WTC11 (cell line): ENCODE measurements around the gene FGF3. TPM values are rescaled to one million over a fixed set of nuclear protein-coding genes. Genes with fewer than 3 reads are reported as not detected.

Experiments used
- ATAC-seq: fragments of 200-7000 bp; cut with Tn5 transposase; 2 replicates; pipeline ENCODE4 v1.10.0; 2021; ENCODE audit warnings: mild to moderate bottlenecking, moderate library complexity
- CTCF ChIA-PET: fragments of 300-600 bp; sonication (Branson Sonifier 250); formaldehyde crosslinking; loops from one replicate; lab custom pipeline; 2021; ENCODE audit warnings: antibody characterized with exemption; lab: Charles Lee
- POLR2A ChIA-PET: fragments of 350-600 bp; sonication (Branson Sonifier 250); formaldehyde crosslinking; loops from one replicate; lab custom pipeline; 2021; ENCODE audit warnings: antibody characterized with exemption; lab: Charles Lee
- DNase-seq: peaks from one replicate; pipeline ENCODE4 v3.0.0; 2021; ENCODE audit warnings: low spot score
- H3K27ac Mint-ChIP-seq: 2 replicates; pipeline ENCODE4 v1.8.0; 2021; ENCODE audit warnings: mixed read lengths
- H3K27me3 Mint-ChIP-seq: 2 replicates; pipeline ENCODE4 v1.8.0; 2021; ENCODE audit warnings: low read depth, mild to moderate bottlenecking, moderate library complexity, mixed read lengths
- H3K36me3 Mint-ChIP-seq: 2 replicates; pipeline ENCODE4 v1.8.0; 2021; ENCODE audit warnings: mixed read lengths
- H3K4me1 Mint-ChIP-seq: 2 replicates; pipeline ENCODE4 v1.8.0; 2022; ENCODE audit warnings: mixed read lengths
- H3K4me3 Mint-ChIP-seq: 2 replicates; pipeline ENCODE4 v1.8.0; 2021; ENCODE audit warnings: mild to moderate bottlenecking, moderate library complexity, mixed read lengths
- H3K9me3 Mint-ChIP-seq: 2 replicates; pipeline ENCODE4 v1.8.0; 2021; ENCODE audit warnings: mixed read lengths
- ETV6 ChIP-seq: sonication (generic); formaldehyde crosslinking; IDR thresholded peaks from 2 replicates; pipeline ENCODE4 v1.8.1; 2022; ENCODE audit warnings: mild to moderate bottlenecking, missing genetic modification reagents
- MYBL2 ChIP-seq: sonication (generic); formaldehyde crosslinking; IDR thresholded peaks from 2 replicates; pipeline ENCODE4 v1.8.1; 2023; ENCODE audit warnings: mild to moderate bottlenecking, moderate library complexity, missing genetic modification reagents
- NFYB ChIP-seq: sonication (generic); formaldehyde crosslinking; conservative IDR thresholded peaks from 2 replicates; pipeline ENCODE4 v1.8.0; 2022; ENCODE audit warnings: low read depth, missing genetic modification reagents
- NR1H2 ChIP-seq: sonication (generic); formaldehyde crosslinking; IDR thresholded peaks from 2 replicates; pipeline ENCODE4 v1.9.0; 2021; ENCODE audit warnings: mild to moderate bottlenecking, moderate library complexity, missing genetic modification reagents
- NR2C2 ChIP-seq: sonication (generic); formaldehyde crosslinking; IDR thresholded peaks from 2 replicates; pipeline ENCODE4 v1.8.0; 2022; ENCODE audit warnings: mild to moderate bottlenecking, missing genetic modification reagents
- OVOL2 ChIP-seq: fragments of 250-450 bp; sonication (Bioruptor Pico); IDR thresholded peaks from 2 replicates; pipeline ENCODE4 v1.9.0; 2021; ENCODE audit warnings: mild to moderate bottlenecking, borderline replicate concordance
- TEAD4 ChIP-seq: sonication (generic); formaldehyde crosslinking; IDR thresholded peaks from 2 replicates; pipeline ENCODE4 v1.8.0; 2022; ENCODE audit warnings: mild to moderate bottlenecking, missing genetic modification reagents
- ZBTB21 ChIP-seq: sonication (generic); formaldehyde crosslinking; IDR thresholded peaks from 2 replicates; pipeline ENCODE4 v1.8.1; 2023; ENCODE audit warnings: mild to moderate bottlenecking, missing genetic modification reagents, borderline replicate concordance
- ZNF138 ChIP-seq: sonication (generic); formaldehyde crosslinking; conservative IDR thresholded peaks from 2 replicates; pipeline ENCODE4 v1.8.1; 2022; ENCODE audit warnings: mild to moderate bottlenecking, moderate library complexity, missing genetic modification reagents
- ZNF317 ChIP-seq: sonication (generic); formaldehyde crosslinking; IDR thresholded peaks from 2 replicates; pipeline ENCODE4 v1.8.1; 2023; ENCODE audit warnings: low read depth, mild to moderate bottlenecking, moderate library complexity, missing genetic modification reagents, borderline replicate concordance
- total RNA-seq: library from RNA; stranded (reverse); gene quantifications from 3 replicates; pipeline ENCODE4 v1.2.3, GENCODE V29; 2021
- TF ChIP-seq, protein P1 (sequence below): fragments of 250-450 bp; sonication (Bioruptor Pico); IDR thresholded peaks from 2 replicates; pipeline ENCODE4 v2.1.2; 2022; ENCODE audit warnings: mild to moderate bottlenecking, moderate library complexity
- TF ChIP-seq, protein P2 (sequence below): fragments of 250-450 bp; sonication (Bioruptor Pico); IDR thresholded peaks from 2 replicates; pipeline ENCODE4 v1.9.0; 2021; ENCODE audit warnings: moderate library complexity, mild to moderate bottlenecking, inconsistent platforms, borderline replicate concordance
- TF ChIP-seq, protein P3 (sequence below): fragments of 250-450 bp; sonication (Bioruptor Pico); IDR thresholded peaks from 2 replicates; pipeline ENCODE4 v1.9.0; 2021; ENCODE audit warnings: mild to moderate bottlenecking
- TF ChIP-seq, protein P4 (sequence below): sonication (generic); formaldehyde crosslinking; IDR thresholded peaks from 2 replicates; pipeline ENCODE4 v1.8.1; 2023; ENCODE audit warnings: mild to moderate bottlenecking, missing genetic modification reagents, borderline replicate concordance
- TF ChIP-seq, protein P5 (sequence below): sonication (generic); formaldehyde crosslinking; IDR thresholded peaks from 2 replicates; pipeline ENCODE4 v1.8.0; 2022; ENCODE audit warnings: mild to moderate bottlenecking, missing genetic modification reagents
- TF ChIP-seq, protein P6 (sequence below): sonication (generic); formaldehyde crosslinking; IDR thresholded peaks from 2 replicates; pipeline ENCODE4 v1.8.0; 2023; ENCODE audit warnings: mild to moderate bottlenecking, missing genetic modification reagents
- TF ChIP-seq, protein P7 (sequence below): sonication (generic); formaldehyde crosslinking; IDR thresholded peaks from 2 replicates; pipeline ENCODE4 v1.8.1; 2023; ENCODE audit warnings: mild to moderate bottlenecking, missing genetic modification reagents, moderate library complexity
- TF ChIP-seq, protein P8 (sequence below): sonication (generic); formaldehyde crosslinking; IDR thresholded peaks from 2 replicates; pipeline ENCODE4 v1.8.0; 2022; ENCODE audit warnings: mild to moderate bottlenecking, missing genetic modification reagents

FGF3 gene
- total RNA-seq, 1 experiment from 2014 or later = not detected

DNA sequence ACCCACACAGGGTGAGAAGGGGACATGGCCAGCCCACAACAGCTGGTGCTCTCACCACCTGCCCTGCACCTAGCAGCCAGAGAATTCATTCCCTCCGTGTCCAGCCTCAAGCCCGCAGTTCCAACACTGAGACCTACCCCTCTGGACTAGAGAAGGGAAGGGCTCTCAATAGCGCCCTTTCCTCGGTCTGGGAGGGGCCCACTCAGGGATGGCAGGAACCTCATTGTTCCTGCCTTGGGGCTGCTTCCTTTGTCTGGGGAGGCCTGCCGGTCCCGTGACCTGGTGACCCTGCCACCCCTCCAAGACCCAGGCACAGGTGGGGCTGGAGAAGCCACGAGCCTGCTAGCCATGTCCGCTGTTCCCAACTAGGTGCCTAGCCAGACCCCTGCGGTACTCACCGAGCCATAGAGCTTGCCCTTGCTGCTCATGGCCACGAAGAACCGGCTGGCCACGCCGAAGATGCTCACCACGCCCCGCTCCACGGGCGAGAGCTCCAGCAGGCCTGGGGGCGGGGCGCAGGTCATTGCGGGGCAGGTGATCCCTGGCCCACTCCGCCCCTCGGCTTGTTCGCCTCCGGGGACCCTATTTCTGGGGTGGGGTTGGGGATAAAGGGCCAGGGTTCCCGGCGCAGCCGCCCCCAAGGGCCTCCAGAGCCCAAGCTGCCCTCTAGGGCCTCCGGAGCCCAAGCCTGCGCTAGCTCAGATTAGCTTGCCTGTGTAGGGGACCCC lies 45.4 kb downstream of the FGF3 start (continued):
- TF ChIP-seq, protein P1, sequence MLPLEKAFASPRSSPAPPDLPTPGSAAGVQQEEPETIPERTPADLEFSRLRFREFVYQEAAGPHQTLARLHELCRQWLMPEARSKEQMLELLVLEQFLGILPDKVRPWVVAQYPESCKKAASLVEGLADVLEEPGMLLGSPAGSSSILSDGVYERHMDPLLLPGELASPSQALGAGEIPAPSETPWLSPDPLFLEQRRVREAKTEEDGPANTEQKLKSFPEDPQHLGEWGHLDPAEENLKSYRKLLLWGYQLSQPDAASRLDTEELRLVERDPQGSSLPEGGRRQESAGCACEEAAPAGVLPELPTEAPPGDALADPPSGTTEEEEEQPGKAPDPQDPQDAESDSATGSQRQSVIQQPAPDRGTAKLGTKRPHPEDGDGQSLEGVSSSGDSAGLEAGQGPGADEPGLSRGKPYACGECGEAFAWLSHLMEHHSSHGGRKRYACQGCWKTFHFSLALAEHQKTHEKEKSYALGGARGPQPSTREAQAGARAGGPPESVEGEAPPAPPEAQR (CRISPR knock-in tag) = no peak
- TF ChIP-seq, protein P2, sequence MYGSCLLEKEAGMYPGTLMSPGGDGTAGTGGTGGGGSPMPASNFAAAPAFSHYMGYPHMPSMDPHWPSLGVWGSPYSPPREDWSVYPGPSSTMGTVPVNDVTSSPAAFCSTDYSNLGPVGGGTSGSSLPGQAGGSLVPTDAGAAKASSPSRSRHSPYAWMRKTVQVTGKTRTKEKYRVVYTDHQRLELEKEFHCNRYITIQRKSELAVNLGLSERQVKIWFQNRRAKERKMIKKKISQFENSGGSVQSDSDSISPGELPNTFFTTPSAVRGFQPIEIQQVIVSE (CRISPR knock-in tag) = no peak
- TF ChIP-seq NR2C2 (CRISPR knock-in tag) = no peak

DNA sequence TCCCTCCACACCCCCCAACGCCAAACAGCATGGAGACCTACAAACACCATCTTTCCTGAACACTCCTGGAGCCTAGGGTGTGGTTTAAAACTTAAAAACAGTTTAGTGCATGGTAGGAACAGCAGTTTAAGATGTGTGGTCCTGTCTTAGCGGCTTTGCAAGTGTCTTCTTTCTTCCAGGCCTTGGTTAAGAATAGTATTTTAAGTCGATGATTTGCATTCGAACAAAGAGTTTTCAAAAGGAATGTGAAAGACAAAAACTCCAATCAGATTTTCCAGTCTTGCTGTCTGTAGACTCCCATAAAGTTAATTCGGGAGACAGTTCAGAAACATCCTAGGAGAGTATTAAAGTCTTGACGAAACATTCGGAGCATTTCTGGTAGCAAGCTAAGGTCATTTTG lies 47.8 kb downstream of the FGF3 start:
- peaks cover 5% of the 10 kb centered on the region for H3K9me3 Mint-ChIP-seq
- CTCF ChIA-PET = interaction anchor here (0.7 to 1.8 kb wide), 11 partner anchors 16 to 139 kb away, joined by 3 to 6 read pairs (median 4); no protein-coding TSS in a partner anchor
- DNase-seq = no peak
- peak overlapping the region; percentile 30 for H3K4me3 Mint-ChIP-seq
- POLR2A ChIA-PET = interaction anchor here (0.7 kb wide), 1 partner anchor 10 kb away, joined by 3 read pairs; no protein-coding TSS in a partner anchor
- peaks cover 38% of the 10 kb centered on the region for H3K4me1 Mint-ChIP-seq
- ATAC-seq = no peak
- peaks cover 4% of the 10 kb centered on the region; the same call in 1 of the 2 replicates for H3K36me3 Mint-ChIP-seq
- peak overlapping the region; percentile 64 for H3K27ac Mint-ChIP-seq
- TF ChIP-seq, protein P3, sequence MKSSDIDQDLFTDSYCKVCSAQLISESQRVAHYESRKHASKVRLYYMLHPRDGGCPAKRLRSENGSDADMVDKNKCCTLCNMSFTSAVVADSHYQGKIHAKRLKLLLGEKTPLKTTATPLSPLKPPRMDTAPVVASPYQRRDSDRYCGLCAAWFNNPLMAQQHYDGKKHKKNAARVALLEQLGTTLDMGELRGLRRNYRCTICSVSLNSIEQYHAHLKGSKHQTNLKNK (CRISPR knock-in tag) = no peak
- no peak for TF ChIP-seq ZNF138 (CRISPR knock-in tag)
- TF ChIP-seq, protein P4, sequence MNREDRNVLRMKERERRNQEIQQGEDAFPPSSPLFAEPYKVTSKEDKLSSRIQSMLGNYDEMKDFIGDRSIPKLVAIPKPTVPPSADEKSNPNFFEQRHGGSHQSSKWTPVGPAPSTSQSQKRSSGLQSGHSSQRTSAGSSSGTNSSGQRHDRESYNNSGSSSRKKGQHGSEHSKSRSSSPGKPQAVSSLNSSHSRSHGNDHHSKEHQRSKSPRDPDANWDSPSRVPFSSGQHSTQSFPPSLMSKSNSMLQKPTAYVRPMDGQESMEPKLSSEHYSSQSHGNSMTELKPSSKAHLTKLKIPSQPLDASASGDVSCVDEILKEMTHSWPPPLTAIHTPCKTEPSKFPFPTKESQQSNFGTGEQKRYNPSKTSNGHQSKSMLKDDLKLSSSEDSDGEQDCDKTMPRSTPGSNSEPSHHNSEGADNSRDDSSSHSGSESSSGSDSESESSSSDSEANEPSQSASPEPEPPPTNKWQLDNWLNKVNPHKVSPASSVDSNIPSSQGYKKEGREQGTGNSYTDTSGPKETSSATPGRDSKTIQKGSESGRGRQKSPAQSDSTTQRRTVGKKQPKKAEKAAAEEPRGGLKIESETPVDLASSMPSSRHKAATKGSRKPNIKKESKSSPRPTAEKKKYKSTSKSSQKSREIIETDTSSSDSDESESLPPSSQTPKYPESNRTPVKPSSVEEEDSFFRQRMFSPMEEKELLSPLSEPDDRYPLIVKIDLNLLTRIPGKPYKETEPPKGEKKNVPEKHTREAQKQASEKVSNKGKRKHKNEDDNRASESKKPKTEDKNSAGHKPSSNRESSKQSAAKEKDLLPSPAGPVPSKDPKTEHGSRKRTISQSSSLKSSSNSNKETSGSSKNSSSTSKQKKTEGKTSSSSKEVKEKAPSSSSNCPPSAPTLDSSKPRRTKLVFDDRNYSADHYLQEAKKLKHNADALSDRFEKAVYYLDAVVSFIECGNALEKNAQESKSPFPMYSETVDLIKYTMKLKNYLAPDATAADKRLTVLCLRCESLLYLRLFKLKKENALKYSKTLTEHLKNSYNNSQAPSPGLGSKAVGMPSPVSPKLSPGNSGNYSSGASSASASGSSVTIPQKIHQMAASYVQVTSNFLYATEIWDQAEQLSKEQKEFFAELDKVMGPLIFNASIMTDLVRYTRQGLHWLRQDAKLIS (CRISPR knock-in tag) = no peak
- TF ChIP-seq, protein P5, sequence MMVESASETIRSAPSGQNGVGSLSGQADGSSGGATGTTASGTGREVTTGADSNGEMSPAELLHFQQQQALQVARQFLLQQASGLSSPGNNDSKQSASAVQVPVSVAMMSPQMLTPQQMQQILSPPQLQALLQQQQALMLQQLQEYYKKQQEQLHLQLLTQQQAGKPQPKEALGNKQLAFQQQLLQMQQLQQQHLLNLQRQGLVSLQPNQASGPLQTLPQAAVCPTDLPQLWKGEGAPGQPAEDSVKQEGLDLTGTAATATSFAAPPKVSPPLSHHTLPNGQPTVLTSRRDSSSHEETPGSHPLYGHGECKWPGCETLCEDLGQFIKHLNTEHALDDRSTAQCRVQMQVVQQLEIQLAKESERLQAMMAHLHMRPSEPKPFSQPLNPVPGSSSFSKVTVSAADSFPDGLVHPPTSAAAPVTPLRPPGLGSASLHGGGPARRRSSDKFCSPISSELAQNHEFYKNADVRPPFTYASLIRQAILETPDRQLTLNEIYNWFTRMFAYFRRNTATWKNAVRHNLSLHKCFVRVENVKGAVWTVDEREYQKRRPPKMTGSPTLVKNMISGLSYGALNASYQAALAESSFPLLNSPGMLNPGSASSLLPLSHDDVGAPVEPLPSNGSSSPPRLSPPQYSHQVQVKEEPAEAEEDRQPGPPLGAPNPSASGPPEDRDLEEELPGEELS (CRISPR knock-in tag) = no peak
- TF ChIP-seq NR1H2 (CRISPR knock-in tag) = no peak
- TF ChIP-seq, protein P6, sequence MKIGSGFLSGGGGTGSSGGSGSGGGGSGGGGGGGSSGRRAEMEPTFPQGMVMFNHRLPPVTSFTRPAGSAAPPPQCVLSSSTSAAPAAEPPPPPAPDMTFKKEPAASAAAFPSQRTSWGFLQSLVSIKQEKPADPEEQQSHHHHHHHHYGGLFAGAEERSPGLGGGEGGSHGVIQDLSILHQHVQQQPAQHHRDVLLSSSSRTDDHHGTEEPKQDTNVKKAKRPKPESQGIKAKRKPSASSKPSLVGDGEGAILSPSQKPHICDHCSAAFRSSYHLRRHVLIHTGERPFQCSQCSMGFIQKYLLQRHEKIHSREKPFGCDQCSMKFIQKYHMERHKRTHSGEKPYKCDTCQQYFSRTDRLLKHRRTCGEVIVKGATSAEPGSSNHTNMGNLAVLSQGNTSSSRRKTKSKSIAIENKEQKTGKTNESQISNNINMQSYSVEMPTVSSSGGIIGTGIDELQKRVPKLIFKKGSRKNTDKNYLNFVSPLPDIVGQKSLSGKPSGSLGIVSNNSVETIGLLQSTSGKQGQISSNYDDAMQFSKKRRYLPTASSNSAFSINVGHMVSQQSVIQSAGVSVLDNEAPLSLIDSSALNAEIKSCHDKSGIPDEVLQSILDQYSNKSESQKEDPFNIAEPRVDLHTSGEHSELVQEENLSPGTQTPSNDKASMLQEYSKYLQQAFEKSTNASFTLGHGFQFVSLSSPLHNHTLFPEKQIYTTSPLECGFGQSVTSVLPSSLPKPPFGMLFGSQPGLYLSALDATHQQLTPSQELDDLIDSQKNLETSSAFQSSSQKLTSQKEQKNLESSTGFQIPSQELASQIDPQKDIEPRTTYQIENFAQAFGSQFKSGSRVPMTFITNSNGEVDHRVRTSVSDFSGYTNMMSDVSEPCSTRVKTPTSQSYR (CRISPR knock-in tag) = no peak
- TF ChIP-seq ZBTB21 (CRISPR knock-in tag) = no peak
- no peak for TF ChIP-seq TEAD4 (CRISPR knock-in tag)
- TF ChIP-seq, protein P7, sequence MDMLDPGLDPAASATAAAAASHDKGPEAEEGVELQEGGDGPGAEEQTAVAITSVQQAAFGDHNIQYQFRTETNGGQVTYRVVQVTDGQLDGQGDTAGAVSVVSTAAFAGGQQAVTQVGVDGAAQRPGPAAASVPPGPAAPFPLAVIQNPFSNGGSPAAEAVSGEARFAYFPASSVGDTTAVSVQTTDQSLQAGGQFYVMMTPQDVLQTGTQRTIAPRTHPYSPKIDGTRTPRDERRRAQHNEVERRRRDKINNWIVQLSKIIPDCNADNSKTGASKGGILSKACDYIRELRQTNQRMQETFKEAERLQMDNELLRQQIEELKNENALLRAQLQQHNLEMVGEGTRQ (CRISPR knock-in tag) = no peak
- TF ChIP-seq MYBL2 (CRISPR knock-in tag) = no peak
- no peak for TF ChIP-seq OVOL2 (CRISPR knock-in tag)
- no peak for TF ChIP-seq NFYB (CRISPR knock-in tag)
- TF ChIP-seq, protein P8, sequence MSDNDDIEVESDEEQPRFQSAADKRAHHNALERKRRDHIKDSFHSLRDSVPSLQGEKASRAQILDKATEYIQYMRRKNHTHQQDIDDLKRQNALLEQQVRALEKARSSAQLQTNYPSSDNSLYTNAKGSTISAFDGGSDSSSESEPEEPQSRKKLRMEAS (CRISPR knock-in tag) = no peak
- TF ChIP-seq ETV6 = no peak
- TF ChIP-seq ZNF317 = no peak
- peaks cover 33% of the 10 kb centered on the region for H3K27me3 Mint-ChIP-seq
